ENCODE results near the gene KCMF1.

DNA sequence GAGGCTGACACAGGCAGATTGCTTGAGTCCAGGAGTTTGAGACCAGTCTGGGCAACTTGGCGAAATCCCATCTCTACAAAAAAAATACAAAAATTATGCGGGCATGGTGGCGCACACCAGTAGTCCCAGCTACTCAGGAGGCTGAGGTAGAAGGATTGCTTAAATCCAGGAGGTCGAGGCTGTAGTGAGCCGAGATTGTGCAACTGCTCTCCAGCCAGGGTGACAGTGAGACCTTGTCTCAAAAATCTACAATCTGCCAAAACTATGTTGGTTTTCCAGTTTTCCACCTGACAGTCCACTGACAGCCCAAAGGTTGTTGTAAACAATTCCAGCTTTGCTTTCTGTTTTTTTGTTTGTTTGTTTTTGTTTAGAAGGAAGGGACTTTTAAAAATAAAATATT, 51.3 kb downstream of the KCMF1 start:
- TF ChIP-seq CTCF (optimal IDR thresholded peaks at IDR 0.05 in 1 of 3, IDR thresholded peaks at IDR 0.05 in 1 of 3, conservative IDR thresholded peaks at IDR 0.05 in 1 of 3; ENCODE audit: extremely low read depth in 1 of 3, insufficient read depth in 2 of 3, low read length in 3 of 3) (no peak), EZH2 (IDR thresholded peaks at IDR 0.05; ENCODE audit: low read length) (no peak)
